Fibroblast of skin of scalp (primary cell): ENCODE data around the gene PLRG1.

Experiments used
- DNase-seq: peaks from one replicate; pipeline ENCODE4 v3.0.0-alpha.2; 2013

Gene PLRG1

GRCh38 chr4:154573190-154573870 is 23.1 kb upstream of the PLRG1 start:
- no peak for DNase-seq

- no peak for DNase-seq
These were observed 19.4 kb upstream of the PLRG1 start for GRCh38 chr4:154569584-154569983.

- DNase-seq, result no peak
These were observed 18.8 kb upstream of the PLRG1 start for GRCh38 chr4:154569028-154569427.

- no peak for DNase-seq
These were observed 16.5 kb upstream of the PLRG1 start for GRCh38 chr4:154566639-154567204.

GRCh38 chr4:154565704-154566103 is 15.5 kb upstream of the PLRG1 start:
- DNase-seq, result no peak

GRCh38 chr4:154564311-154564710 is 14.1 kb upstream of the PLRG1 start:
- no peak for DNase-seq

- no peak for DNase-seq
These were observed 12.6 kb upstream of the PLRG1 start, which contains the start of gene FGB for GRCh38 chr4:154562697-154563254. Gene FGB (plus strand): TSS chr4:154563011. CDS start chr4:154563019, 8 bp downstream.

- DNase-seq, result peak; percentile 21
These were observed 10.6 kb upstream of the PLRG1 start for GRCh38 chr4:154560824-154561231.

- DNase-seq, result no peak
These were observed 10.2 kb upstream of the PLRG1 start for GRCh38 chr4:154560419-154560801.

- peak; percentile 41 for DNase-seq
These were observed 9.6 kb upstream of the PLRG1 start for GRCh38 chr4:154559494-154560418.

GRCh38 chr4:154559141-154559493 is 8.9 kb upstream of the PLRG1 start:
- no peak for DNase-seq

GRCh38 chr4:154551872-154552686 is 1.9 kb upstream of the PLRG1 start:
- peak; percentile 83 for DNase-seq

GRCh38 chr4:154545689-154546088 is 4.5 kb downstream of the PLRG1 start:
- DNase-seq, result no peak

GRCh38 chr4:154542271-154542879 is 7.8 kb downstream of the PLRG1 start:
- DNase-seq, result no peak

- DNase-seq, result no peak
These were observed 15.9 kb downstream of the PLRG1 start for GRCh38 chr4:154534296-154534695.

GRCh38 chr4:154529728-154530519 is 20.3 kb downstream of the PLRG1 start:
- no peak for DNase-seq

- DNase-seq, result no peak
These were observed 21.3 kb downstream of the PLRG1 start for GRCh38 chr4:154528869-154529268.

GRCh38 chr4:154527308-154527707 is 22.9 kb downstream of the PLRG1 start:
- DNase-seq, result no peak

- DNase-seq, result no peak
These were observed 24.0 kb downstream of the PLRG1 start for GRCh38 chr4:154526151-154526550.

GRCh38 chr4:154521607-154522006 is 28.6 kb downstream of the PLRG1 start:
- no peak for DNase-seq

- DNase-seq, result no peak
These were observed 31.0 kb downstream of the PLRG1 start for GRCh38 chr4:154519214-154519613.
